ENCODE data around the gene COL4A5. TPM values are rescaled to one million over a fixed set of nuclear protein-coding genes. Genes with fewer than 3 reads are reported as not detected.

COL4A5 gene
- total RNA-seq, 1 experiment from 2014 or later: 8.3 TPM

GRCh38 chrX:108541286-108541685 lies 101.6 kb downstream of the COL4A5 start:
- ChIA-PET CTCF (no interaction called here), POLR2A (no interaction called here)
- no peak for DNase-seq (ENCODE audit: low read depth, low spot score)
- in situ Hi-C loops (cut with HindIII; ENCODE audit: low pct_unique_long_range_greater_than_20kb, low sequenced_read_pairs): no loop called here
- Histone ChIP-seq H3K27me3 (ENCODE audit: control insufficient read depth, insufficient read depth, low read length) (no peaks in the 10 kb centered on the region), H3K36me3 (ENCODE audit: control insufficient read depth, insufficient read depth, low read length) (no peaks in the 10 kb centered on the region), H3K9me3 (ENCODE audit: control insufficient read depth, insufficient read depth, low read depth, low read length) (no peaks in the 10 kb centered on the region), H3K4me3 (ENCODE audit: low read depth in 2 of 2, low read length in 2 of 2) (no peak overlapping the region), H3K27ac (ENCODE audit: low read length) (no peak overlapping the region), H3K4me1 (ENCODE audit: control insufficient read depth, insufficient read depth, low read length) (no peaks in the 10 kb centered on the region)
- no TSS peak for BruUV-seq (replicated peaks)
- intact Hi-C loops (cut with micrococcal nuclease; ENCODE audit: unreplicated experiment): no loop called here
- TF ChIP-seq POLR2AphosphoS5 (IDR thresholded peaks at IDR 0.05; ENCODE audit: low read depth, low read length): no peak
- no peak for TF ChIP-seq CTCF (IDR thresholded peaks at IDR 0.05)
- TF ChIP-seq SIN3A (IDR thresholded peaks at IDR 0.05; ENCODE audit: borderline replicate concordance, insufficient read depth, low read depth, low read length): no peak
- no peak for TF ChIP-seq TCF7L2 (IDR thresholded peaks at IDR 0.05; ENCODE audit: low read depth, low read length)
- TF ChIP-seq, protein P1, sequence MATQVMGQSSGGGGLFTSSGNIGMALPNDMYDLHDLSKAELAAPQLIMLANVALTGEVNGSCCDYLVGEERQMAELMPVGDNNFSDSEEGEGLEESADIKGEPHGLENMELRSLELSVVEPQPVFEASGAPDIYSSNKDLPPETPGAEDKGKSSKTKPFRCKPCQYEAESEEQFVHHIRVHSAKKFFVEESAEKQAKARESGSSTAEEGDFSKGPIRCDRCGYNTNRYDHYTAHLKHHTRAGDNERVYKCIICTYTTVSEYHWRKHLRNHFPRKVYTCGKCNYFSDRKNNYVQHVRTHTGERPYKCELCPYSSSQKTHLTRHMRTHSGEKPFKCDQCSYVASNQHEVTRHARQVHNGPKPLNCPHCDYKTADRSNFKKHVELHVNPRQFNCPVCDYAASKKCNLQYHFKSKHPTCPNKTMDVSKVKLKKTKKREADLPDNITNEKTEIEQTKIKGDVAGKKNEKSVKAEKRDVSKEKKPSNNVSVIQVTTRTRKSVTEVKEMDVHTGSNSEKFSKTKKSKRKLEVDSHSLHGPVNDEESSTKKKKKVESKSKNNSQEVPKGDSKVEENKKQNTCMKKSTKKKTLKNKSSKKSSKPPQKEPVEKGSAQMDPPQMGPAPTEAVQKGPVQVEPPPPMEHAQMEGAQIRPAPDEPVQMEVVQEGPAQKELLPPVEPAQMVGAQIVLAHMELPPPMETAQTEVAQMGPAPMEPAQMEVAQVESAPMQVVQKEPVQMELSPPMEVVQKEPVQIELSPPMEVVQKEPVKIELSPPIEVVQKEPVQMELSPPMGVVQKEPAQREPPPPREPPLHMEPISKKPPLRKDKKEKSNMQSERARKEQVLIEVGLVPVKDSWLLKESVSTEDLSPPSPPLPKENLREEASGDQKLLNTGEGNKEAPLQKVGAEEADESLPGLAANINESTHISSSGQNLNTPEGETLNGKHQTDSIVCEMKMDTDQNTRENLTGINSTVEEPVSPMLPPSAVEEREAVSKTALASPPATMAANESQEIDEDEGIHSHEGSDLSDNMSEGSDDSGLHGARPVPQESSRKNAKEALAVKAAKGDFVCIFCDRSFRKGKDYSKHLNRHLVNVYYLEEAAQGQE (IDR thresholded peaks at IDR 0.05; ENCODE audit: insufficient read depth in 1 of 2, low read depth in 2 of 2, low read length in 1 of 2): no peak
- ATAC-seq: no peak

DNA sequence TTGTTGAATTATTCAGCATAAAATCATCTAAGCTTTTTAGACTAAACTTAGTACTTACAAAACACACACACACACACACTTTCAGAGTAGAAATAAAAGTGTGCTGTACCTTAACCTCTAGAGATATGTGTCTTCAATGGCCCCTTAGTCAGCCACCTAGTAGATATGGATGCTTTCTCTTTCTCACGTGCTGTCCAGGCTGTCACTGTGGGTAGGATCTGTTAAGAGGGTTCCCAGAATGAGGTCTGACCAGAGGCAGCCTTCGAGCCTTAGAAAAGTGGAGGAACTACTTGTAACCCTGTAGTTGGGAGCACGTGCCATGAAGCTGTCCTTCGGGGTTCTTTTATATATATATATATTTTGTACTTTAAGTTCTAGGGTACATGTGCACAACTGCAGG lies 117.9 kb downstream of the COL4A5 start:
- Histone ChIP-seq H3K9me3 (ENCODE audit: control insufficient read depth, insufficient read depth, low read depth, low read length) (no peaks in the 10 kb centered on the region), H3K27me3 (ENCODE audit: control insufficient read depth, insufficient read depth, low read length) (no peaks in the 10 kb centered on the region), H3K27ac (ENCODE audit: low read length) (no peak overlapping the region), H3K4me1 (ENCODE audit: control insufficient read depth, insufficient read depth, low read length) (no peaks in the 10 kb centered on the region), H3K4me3 (ENCODE audit: low read depth in 2 of 2, low read length in 2 of 2) (no peak overlapping the region), H3K36me3 (ENCODE audit: control insufficient read depth, insufficient read depth, low read length) (no peaks in the 10 kb centered on the region)
- no TSS peak for BruUV-seq (replicated peaks)
- intact Hi-C loops (cut with micrococcal nuclease; ENCODE audit: unreplicated experiment): no loop called here
- POLR2A ChIA-PET: no interaction called here
- CTCF ChIA-PET: no interaction called here
- TF ChIP-seq POLR2AphosphoS5 (IDR thresholded peaks at IDR 0.05; ENCODE audit: low read depth, low read length): no peak
- TF ChIP-seq, protein P1 (IDR thresholded peaks at IDR 0.05; ENCODE audit: insufficient read depth in 1 of 2, low read depth in 2 of 2, low read length in 1 of 2): no peak
- no peak for TF ChIP-seq TCF7L2 (IDR thresholded peaks at IDR 0.05; ENCODE audit: low read depth, low read length)
- TF ChIP-seq CTCF (IDR thresholded peaks at IDR 0.05): no peak
- TF ChIP-seq SIN3A (IDR thresholded peaks at IDR 0.05; ENCODE audit: borderline replicate concordance, insufficient read depth, low read depth, low read length): no peak
- in situ Hi-C loops (cut with HindIII; ENCODE audit: low pct_unique_long_range_greater_than_20kb, low sequenced_read_pairs): no loop called here
- ATAC-seq: no peak
- no peak for DNase-seq (ENCODE audit: low read depth, low spot score)
